ENCODE results near the gene REST. TPM values are rescaled to one million over a fixed set of nuclear protein-coding genes. Genes with fewer than 3 reads are reported as not detected.

Gene REST
- polyA plus RNA-seq, 2 of the 4 experiments (the other 2 are of a cell fraction), result 8.8 to 18.6 TPM

DNA sequence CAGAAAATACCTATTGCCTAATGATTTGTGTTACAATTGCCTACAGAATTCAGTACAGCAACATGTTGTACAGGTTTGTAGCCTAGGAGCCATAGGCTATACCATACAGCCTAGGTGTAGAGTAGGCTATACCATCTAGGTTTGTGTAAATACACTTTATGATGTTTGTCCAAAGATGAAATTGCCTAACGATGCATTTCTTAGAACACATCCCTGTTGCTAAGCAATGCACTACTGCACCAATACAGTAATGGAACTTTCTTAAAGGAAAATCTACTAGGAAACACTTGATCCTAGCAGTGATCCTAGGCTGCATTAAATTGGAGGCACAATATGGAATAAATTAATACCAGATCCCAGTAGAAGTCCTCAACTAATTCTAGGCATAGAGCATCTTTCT is 51.4 kb downstream of the REST start:
- no peak for TF ChIP-seq HOXB5 (CRISPR knock-in tag; IDR thresholded peaks at IDR 0.05)
- TF ChIP-seq, protein P1, sequence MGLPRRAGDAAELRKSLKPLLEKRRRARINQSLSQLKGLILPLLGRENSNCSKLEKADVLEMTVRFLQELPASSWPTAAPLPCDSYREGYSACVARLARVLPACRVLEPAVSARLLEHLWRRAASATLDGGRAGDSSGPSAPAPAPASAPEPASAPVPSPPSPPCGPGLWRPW (IDR thresholded peaks at IDR 0.05), result no peak
- no peak for TF ChIP-seq TP53 (CRISPR knock-in tag; IDR thresholded peaks at IDR 0.05)
- no peak for TF ChIP-seq EHMT2 (IDR thresholded peaks at IDR 0.05; ENCODE audit: low read depth)
- TF ChIP-seq POLR2A (IDR thresholded peaks at IDR 0.05; ENCODE audit: low read length), result no peak
- no peak for TF ChIP-seq TFCP2L1 (CRISPR knock-in tag; IDR thresholded peaks at IDR 0.05)
- no peak for TF ChIP-seq MAFK (IDR thresholded peaks at IDR 0.05; ENCODE audit: partially characterized antibody)
- POLR2A ChIA-PET, result no interaction called here
- CTCF ChIA-PET, result interaction anchor here (0.8 to 1.4 kb wide), 2 partner anchors 18 to 93 kb away, joined by 3 to 4 read pairs; no protein-coding TSS in a partner anchor
- ATAC-seq, result no peak
- 50% methylated on average over 1 of the region's 1 CpG for WGBS (ENCODE audit: missing lambda C conversion rate)
- Histone ChIP-seq H3K4me1 (no peaks in the 10 kb centered on the region), H3K9me3 (no peaks in the 10 kb centered on the region), H3K4me2 (no peak overlapping the region), H3K27ac (no peak overlapping the region), H3K4me3 (no peak overlapping the region)
- FAIRE-seq, result no peak
- no peak for DNase-seq (ENCODE audit: low read depth in 1 of 2, low spot score in 1 of 2)

DNA sequence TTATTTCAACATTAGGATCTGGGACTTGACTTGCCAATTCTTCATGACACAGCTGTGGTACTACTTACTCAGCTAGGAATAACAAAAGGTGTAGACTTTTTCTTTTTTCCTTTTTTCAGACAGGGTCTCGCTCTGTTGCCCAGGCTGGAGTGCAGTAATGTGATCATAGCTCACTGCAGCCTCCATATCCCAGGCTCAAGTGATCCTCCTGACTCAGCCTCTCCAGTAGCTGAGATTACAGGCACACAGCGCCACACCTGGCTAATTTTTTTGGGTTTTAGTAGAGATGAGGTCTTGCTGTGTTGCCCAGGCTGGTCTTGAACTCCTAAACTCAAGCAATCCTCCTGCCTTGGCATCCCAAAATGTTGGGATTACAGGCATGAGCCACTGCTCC is 53.4 kb downstream of the REST start:
- ChIA-PET POLR2A (no interaction called here), CTCF (interaction anchor here (0.6 to 2.2 kb wide), 6 partner anchors 9 to 943 kb away, joined by 3 to 6 read pairs (median 3); no protein-coding TSS in a partner anchor)
- TF ChIP-seq HOXB5 (CRISPR knock-in tag; IDR thresholded peaks at IDR 0.05) (no peak), JUN (IDR thresholded peaks at IDR 0.05) (no peak), FOSL2 (IDR thresholded peaks at IDR 0.05) (no peak), FOSL2 (CRISPR knock-in tag; IDR thresholded peaks at IDR 0.05) (no peak)
- TF ChIP-seq, protein P2, sequence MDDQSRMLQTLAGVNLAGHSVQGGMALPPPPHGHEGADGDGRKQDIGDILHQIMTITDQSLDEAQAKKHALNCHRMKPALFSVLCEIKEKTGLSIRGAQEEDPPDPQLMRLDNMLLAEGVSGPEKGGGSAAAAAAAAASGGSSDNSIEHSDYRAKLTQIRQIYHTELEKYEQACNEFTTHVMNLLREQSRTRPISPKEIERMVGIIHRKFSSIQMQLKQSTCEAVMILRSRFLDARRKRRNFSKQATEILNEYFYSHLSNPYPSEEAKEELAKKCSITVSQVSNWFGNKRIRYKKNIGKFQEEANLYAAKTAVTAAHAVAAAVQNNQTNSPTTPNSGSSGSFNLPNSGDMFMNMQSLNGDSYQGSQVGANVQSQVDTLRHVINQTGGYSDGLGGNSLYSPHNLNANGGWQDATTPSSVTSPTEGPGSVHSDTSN (IDR thresholded peaks at IDR 0.05), result no peak
- TF ChIP-seq, protein P3, sequence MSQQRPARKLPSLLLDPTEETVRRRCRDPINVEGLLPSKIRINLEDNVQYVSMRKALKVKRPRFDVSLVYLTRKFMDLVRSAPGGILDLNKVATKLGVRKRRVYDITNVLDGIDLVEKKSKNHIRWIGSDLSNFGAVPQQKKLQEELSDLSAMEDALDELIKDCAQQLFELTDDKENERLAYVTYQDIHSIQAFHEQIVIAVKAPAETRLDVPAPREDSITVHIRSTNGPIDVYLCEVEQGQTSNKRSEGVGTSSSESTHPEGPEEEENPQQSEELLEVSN (IDR thresholded peaks at IDR 0.05; ENCODE audit: borderline replicate concordance, low read depth), result no peak
- Histone ChIP-seq H3K27ac (no peak overlapping the region), H3K4me2 (no peak overlapping the region), H3K4me3 (no peak overlapping the region), H3K9me3 (no peaks in the 10 kb centered on the region), H3K4me1 (no peaks in the 10 kb centered on the region)
- ATAC-seq (no peak), DNase-seq (ENCODE audit: low read depth in 1 of 2, low spot score in 1 of 2) (no peak), FAIRE-seq (no peak)
- 94% methylated on average over 2 of the region's 2 CpGs for WGBS (ENCODE audit: missing lambda C conversion rate)

DNA sequence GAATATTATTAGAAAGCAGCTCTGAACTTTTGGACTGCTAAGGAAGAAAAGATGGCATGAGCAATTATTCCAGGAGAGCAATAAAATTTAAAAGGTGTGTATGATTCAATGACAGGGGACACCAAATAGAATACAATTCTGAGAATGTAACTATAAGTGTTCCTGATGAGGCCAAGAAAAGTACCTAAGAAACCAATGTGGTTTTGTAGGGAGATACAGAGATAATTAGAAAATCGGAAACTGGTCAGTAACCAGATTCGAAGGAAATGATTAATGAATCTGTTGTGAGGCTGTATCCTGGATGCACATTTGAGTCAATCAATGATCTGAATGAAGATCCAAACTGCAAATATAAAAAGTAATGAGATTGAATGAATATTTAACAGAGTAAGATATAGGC is 63.7 kb downstream of the REST start:
- DNase-seq (ENCODE audit: low read depth in 1 of 2, low spot score in 1 of 2), result no peak
- Histone ChIP-seq H3K9me3 (no peaks in the 10 kb centered on the region), H3K4me2 (no peak overlapping the region), H3K27ac (no peak overlapping the region), H3K4me3 (no peak overlapping the region), H3K4me1 (peaks cover 4% of the 10 kb centered on the region; the same call in 2 of the 3 replicates)
- POLR2A ChIA-PET, result no interaction called here
- ATAC-seq, result no peak
- FAIRE-seq, result no peak
- CTCF ChIA-PET, result no interaction called here
- no peak for TF ChIP-seq ZC3H11A (IDR thresholded peaks at IDR 0.05)
- TF ChIP-seq HOXB5 (CRISPR knock-in tag; IDR thresholded peaks at IDR 0.05), result no peak
- no peak for TF ChIP-seq RFX5 (IDR thresholded peaks at IDR 0.05)
- TF ChIP-seq, protein P3 (IDR thresholded peaks at IDR 0.05; ENCODE audit: borderline replicate concordance, low read depth), result no peak
- TF ChIP-seq PHF8 (IDR thresholded peaks at IDR 0.05; ENCODE audit: borderline replicate concordance, low read depth), result no peak
- no peak for TF ChIP-seq ZNF302 (CRISPR knock-in tag; IDR thresholded peaks at IDR 0.05)
- no peak for TF ChIP-seq MAFK (IDR thresholded peaks at IDR 0.05; ENCODE audit: partially characterized antibody)
- no peak for TF ChIP-seq RARB (CRISPR knock-in tag; IDR thresholded peaks at IDR 0.05)
- TF ChIP-seq CBX2 (IDR thresholded peaks at IDR 0.05; ENCODE audit: borderline replicate concordance, low read depth), result no peak
- no peak for TF ChIP-seq FOXS1 (CRISPR knock-in tag; IDR thresholded peaks at IDR 0.05)
- TF ChIP-seq, protein P1 (IDR thresholded peaks at IDR 0.05), result no peak
- TF ChIP-seq FOSB (CRISPR knock-in tag; IDR thresholded peaks at IDR 0.05), result no peak
- no peak for TF ChIP-seq ESRRA (IDR thresholded peaks at IDR 0.05; ENCODE audit: borderline replicate concordance, low read length)
- no peak for TF ChIP-seq RCOR1 (IDR thresholded peaks at IDR 0.05; ENCODE audit: low read depth, low read length)
- no peak for TF ChIP-seq NR3C1 (IDR thresholded peaks at IDR 0.05)
- no peak for TF ChIP-seq NFE2L2 (conservative IDR thresholded peaks at IDR 0.05; ENCODE audit: low read length)
- TF ChIP-seq, protein P4, sequence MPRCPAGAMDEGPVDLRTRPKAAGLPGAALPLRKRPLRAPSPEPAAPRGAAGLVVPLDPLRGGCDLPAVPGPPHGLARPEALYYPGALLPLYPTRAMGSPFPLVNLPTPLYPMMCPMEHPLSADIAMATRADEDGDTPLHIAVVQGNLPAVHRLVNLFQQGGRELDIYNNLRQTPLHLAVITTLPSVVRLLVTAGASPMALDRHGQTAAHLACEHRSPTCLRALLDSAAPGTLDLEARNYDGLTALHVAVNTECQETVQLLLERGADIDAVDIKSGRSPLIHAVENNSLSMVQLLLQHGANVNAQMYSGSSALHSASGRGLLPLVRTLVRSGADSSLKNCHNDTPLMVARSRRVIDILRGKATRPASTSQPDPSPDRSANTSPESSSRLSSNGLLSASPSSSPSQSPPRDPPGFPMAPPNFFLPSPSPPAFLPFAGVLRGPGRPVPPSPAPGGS (IDR thresholded peaks at IDR 0.05), result no peak
- TF ChIP-seq CEBPB (IDR thresholded peaks at IDR 0.05), result no peak
- TF ChIP-seq FOSL2 (IDR thresholded peaks at IDR 0.05), result no peak
- TF ChIP-seq FOSL2 (CRISPR knock-in tag; IDR thresholded peaks at IDR 0.05), result no peak
- WGBS (ENCODE audit: missing lambda C conversion rate), result 65% methylated on average over 2 of the region's 2 CpGs
